Sigmoid colon (tissue), 7 donors: ENCODE data around the gene SLC26A6. TPM values are rescaled to one million over a fixed set of nuclear protein-coding genes. Genes with fewer than 3 reads are reported as not detected.

ENCODE experiments used
- DNase-seq: peaks from one replicate; pipeline ENCODE4 v3.0.0-alpha.2; 2019
- H3K27ac ChIP-seq, 4 donors: fragments of 200-600 bp; sonication (generic); one replicate each; pipeline ENCODE4 v1.5.1; 2016 to 2019; ENCODE audit warnings: mild to moderate bottlenecking in 1 of 4
- H3K27me3 ChIP-seq, 3 donors: fragments of 200-600 bp; sonication (generic); one replicate each; pipeline ENCODE4 v1.5.1; 2019; ENCODE audit warnings: mild to moderate bottlenecking in 1 of 3
- H3K36me3 ChIP-seq, 4 donors: fragments of 200-600 bp; sonication (generic); one replicate each; pipeline ENCODE4 v1.5.1; 2016 to 2019
- H3K4me1 ChIP-seq, 4 donors: fragments of 200-600 bp; sonication (generic); one replicate each; pipeline ENCODE4 v1.5.1; 2017 to 2019
- H3K4me3 ChIP-seq, 4 donors: fragments of 200-600 bp; sonication (generic); one replicate each; pipeline ENCODE4 v1.5.1; 2017 to 2019; ENCODE audit warnings: mild to moderate bottlenecking in 2 of 4, moderate library complexity in 1 of 4
- H3K9me3 ChIP-seq, 4 donors: fragments of 200-600 bp in 3 of 4; sonication (generic) in 3 of 4; one replicate each; pipeline versions ENCODE4 v1.5.1 to v1.6.1; 2013 to 2019
- EP300 ChIP-seq, 4 donors: sonication (generic); formaldehyde crosslinking; IDR thresholded peaks; one replicate each; pipeline ENCODE4 v1.6.1; 2017; ENCODE audit warnings: antibody characterized with exemption in 4 of 4
- POLR2A ChIP-seq, 2 donors: fragments of 450-650 bp; IDR thresholded peaks; one replicate each; pipeline ENCODE4 v1.6.1; 2016; ENCODE audit warnings: antibody characterized with exemption in 2 of 2, mild to moderate bottlenecking in 2 of 2, moderate library complexity in 2 of 2
- POLR2AphosphoS5 ChIP-seq, 4 donors: sonication (generic); formaldehyde crosslinking; IDR thresholded peaks; one replicate each; pipeline ENCODE4 v1.6.1; 2017; ENCODE audit warnings: antibody characterized with exemption in 4 of 4
- WGBS, 2 donors: extraction: QIAGEN DNeasy Blood & Tissue Kit; methylation state at CpG; one replicate each; pipeline ENCODE4 v1.1.7; 2013; 5-methylcytosine and 5-hydroxymethylcytosine counted together
- intact Hi-C: fragments of 100-400 bp; cut with DNase I; formaldehyde crosslinking; loops from one replicate; pipeline ENCODE4 v1.15.1; 2023
- polyA plus RNA-seq, 3 donors: library from polyadenylated mRNA; stranded (reverse); fragments of 200-250 nt; gene quantifications; one replicate each; pipeline ENCODE4 v1.2.3, GENCODE V29; 2013
- total RNA-seq, 4 donors: library from RNA; depleted of rRNA; stranded (reverse); fragments of >200 nt; gene quantifications; one replicate each; pipeline ENCODE4 v1.1.0, GENCODE V29; 2016
- TF ChIP-seq, protein P1 (sequence below), 4 experiments: fragments of 450-650 bp in 3 of 4; fragments of 200-600 bp in 1 of 4; IDR thresholded peaks; one replicate each; pipeline ENCODE4 v1.5.1; 2016 to 2019; ENCODE audit warnings: antibody characterized with exemption in 4 of 4, mild to moderate bottlenecking in 3 of 4, moderate library complexity in 2 of 4
- donor health status: healthy with polysubstance abuse.
- donor health status: Bipolar disorder and iron deficiency.
- donor health status: healthy.

The SLC26A6 gene
- total and polyA plus RNA-seq, 7 donors = 6.4 to 70.8 (median 16.8) TPM

DNA sequence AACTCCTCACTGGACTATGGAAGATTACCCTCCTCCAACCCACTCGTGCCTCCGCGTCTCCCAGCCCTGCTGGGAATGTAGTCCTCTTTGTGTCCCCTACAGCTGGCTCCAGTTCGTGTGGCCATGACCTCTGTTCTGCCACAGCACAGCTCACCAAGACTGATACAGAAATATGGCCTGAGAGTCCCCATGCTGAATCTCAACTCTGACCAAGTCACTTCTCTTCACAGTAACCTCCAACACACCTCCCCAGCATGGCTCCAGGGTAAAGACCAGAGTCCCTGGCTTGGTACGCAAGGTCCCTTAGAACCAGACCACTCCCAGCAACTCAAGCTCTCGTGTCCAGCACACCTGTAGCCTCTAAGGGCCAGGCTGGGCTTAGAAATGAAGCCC is 37.9 kb downstream of the SLC26A6 start:
- Histone ChIP-seq H3K36me3 (peaks cover 22 to 40% (median 33%) of the 10 kb centered on the region in 4 donors), H3K9me3 (no peaks in the 10 kb centered on the region), H3K4me3 (no peak overlapping the region), H3K27me3 (peaks cover 0 to 15% (median 5%) of the 10 kb centered on the region in 3 donors), H3K4me1 (peaks cover 0 to 49% (median 39%) of the 10 kb centered on the region in 4 donors), H3K27ac (peak overlapping the region; percentile 56 to 89 (median 80))
- 74 to 91% methylated on average over 6 of the region's 6 CpGs for WGBS, 2 donors
- no peak for TF ChIP-seq POLR2A (IDR thresholded peaks at IDR 0.05)
- peak in 1 of 4 donors; percentile 4 for TF ChIP-seq POLR2AphosphoS5 (IDR thresholded peaks at IDR 0.05)
- intact Hi-C loops = no loop called here
- DNase-seq = no peak

DNA sequence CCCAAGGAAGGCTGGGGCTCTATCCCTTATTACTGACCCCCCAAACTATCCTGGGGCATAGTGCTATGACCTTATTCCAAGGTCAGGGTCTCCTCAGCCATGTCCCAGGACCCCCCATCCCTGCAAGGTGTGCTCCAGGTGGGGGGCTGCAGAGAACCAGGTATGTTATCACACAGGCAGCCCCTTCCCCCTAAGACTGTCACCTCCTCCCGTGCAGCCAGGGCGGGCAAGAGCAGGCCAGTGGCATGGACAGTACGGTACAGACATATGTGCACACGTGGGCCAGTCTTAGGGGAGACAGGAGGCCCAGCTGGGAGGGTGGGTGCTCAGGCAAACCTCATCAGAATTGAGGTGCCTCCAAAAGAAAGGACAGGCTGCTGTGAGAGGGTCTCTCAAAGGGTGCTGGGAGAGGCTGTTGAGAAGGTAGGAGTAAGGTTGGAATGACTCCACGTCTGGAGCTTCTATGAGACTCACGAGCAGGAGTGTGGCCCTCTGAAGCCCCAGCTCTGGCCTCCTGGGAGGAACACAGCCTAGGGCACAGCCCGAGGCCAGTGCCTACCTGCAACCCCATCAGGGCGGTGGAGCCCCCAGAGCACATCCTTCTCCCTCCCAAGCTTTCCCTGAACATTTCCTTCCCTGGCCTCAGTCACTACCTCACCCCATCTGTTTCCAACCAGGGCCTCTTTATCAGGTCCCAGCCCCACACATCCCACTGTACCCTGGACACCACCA is 38.4 kb downstream of the SLC26A6 start:
- H3K27ac ChIP-seq = peak overlapping the region in 3 of 4 donors; percentile 76 to 89 (median 85)
- H3K27me3 ChIP-seq = peaks cover 0 to 15% (median 5%) of the 10 kb centered on the region in 3 donors
- 62 to 83% methylated on average over 8 of the region's 8 CpGs for WGBS, 2 donors
- no peak overlapping the region for H3K4me3 ChIP-seq
- intact Hi-C loops = no loop called here
- DNase-seq = no peak
- peaks cover 0 to 49% (median 39%) of the 10 kb centered on the region in 4 donors for H3K4me1 ChIP-seq
- TF ChIP-seq EP300 (IDR thresholded peaks at IDR 0.05) (no peak), POLR2AphosphoS5 (IDR thresholded peaks at IDR 0.05) (no peak), POLR2A (IDR thresholded peaks at IDR 0.05) (no peak)
- TF ChIP-seq, protein P1, sequence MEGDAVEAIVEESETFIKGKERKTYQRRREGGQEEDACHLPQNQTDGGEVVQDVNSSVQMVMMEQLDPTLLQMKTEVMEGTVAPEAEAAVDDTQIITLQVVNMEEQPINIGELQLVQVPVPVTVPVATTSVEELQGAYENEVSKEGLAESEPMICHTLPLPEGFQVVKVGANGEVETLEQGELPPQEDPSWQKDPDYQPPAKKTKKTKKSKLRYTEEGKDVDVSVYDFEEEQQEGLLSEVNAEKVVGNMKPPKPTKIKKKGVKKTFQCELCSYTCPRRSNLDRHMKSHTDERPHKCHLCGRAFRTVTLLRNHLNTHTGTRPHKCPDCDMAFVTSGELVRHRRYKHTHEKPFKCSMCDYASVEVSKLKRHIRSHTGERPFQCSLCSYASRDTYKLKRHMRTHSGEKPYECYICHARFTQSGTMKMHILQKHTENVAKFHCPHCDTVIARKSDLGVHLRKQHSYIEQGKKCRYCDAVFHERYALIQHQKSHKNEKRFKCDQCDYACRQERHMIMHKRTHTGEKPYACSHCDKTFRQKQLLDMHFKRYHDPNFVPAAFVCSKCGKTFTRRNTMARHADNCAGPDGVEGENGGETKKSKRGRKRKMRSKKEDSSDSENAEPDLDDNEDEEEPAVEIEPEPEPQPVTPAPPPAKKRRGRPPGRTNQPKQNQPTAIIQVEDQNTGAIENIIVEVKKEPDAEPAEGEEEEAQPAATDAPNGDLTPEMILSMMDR (IDR thresholded peaks at IDR 0.05) = no peak
- H3K9me3 ChIP-seq = no peaks in the 10 kb centered on the region
- H3K36me3 ChIP-seq = peaks cover 21 to 34% (median 29%) of the 10 kb centered on the region in 4 donors

DNA sequence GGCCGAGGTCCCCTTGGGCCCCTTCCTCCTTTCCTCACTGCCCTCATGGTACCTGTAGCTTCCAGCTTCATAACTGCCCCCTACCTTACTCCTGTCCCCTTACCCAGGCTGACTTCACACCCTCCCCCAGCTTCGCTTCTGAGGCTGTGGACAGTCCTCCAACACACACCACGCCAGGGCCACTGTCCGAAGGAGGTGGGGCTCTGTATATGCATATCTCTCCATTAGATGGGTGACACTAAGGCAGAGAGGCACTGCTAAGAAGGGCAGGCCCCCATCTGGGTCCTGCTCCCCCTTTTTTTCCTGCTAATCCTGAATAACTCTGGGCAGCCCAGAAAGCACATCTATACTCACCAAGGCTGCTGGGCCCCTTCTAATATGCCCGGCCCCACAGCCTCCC is 39.1 kb downstream of the SLC26A6 start:
- peaks cover 0 to 49% (median 39%) of the 10 kb centered on the region in 4 donors for H3K4me1 ChIP-seq
- 54 to 80% methylated on average over 5 of the region's 5 CpGs for WGBS, 2 donors
- peaks cover 18 to 27% (median 23%) of the 10 kb centered on the region in 4 donors for H3K36me3 ChIP-seq
- H3K27ac ChIP-seq = peak overlapping the region; percentile 20 to 89 (median 26)
- no peak for TF ChIP-seq POLR2A (IDR thresholded peaks at IDR 0.05)
- TF ChIP-seq, protein P1 (IDR thresholded peaks at IDR 0.05) = no peak
- no peak for TF ChIP-seq POLR2AphosphoS5 (IDR thresholded peaks at IDR 0.05)
- TF ChIP-seq EP300 (IDR thresholded peaks at IDR 0.05) = no peak
- H3K27me3 ChIP-seq = peaks cover 0 to 15% (median 5%) of the 10 kb centered on the region in 3 donors
- no peak overlapping the region for H3K4me3 ChIP-seq
- no peaks in the 10 kb centered on the region for H3K9me3 ChIP-seq
- intact Hi-C loops = no loop called here
- DNase-seq = no peak

DNA sequence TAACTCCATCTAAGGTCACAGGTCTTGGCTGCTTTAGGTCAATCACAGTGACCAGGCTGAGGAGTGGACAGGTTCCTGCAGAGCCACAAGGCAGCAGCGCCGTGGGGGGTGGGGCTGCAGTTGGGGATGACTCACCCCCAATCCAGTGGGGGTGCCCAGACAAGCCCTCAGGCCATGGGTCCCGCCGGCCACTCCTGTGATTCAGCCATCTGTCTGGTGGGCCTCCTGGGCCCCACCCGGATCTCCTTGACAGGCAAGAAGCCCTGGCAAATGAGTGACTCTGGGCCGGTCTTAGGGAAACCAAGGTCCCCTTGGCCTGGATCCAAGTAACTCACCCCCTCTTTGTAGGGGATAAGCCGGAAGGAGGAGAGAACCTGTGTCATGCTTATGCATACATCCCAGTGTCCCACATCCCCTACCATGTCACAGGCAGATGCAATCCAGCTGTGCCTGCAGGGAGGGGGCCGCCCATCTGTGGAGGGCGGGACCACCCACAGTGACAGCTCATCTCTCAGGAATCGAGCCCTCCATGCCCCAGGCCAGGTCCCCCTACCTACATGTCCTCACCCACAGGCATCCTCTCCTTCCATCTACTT is 39.6 kb downstream of the SLC26A6 start:
- peaks cover 13 to 22% (median 17%) of the 10 kb centered on the region in 4 donors for H3K36me3 ChIP-seq
- intact Hi-C loops = no loop called here
- peak overlapping the region in 2 of 4 donors; percentile 42 to 50 for H3K4me3 ChIP-seq
- peak overlapping the region; percentile 20 to 89 (median 26) for H3K27ac ChIP-seq
- no peaks in the 10 kb centered on the region for H3K9me3 ChIP-seq
- peaks cover 0 to 15% (median 5%) of the 10 kb centered on the region in 3 donors for H3K27me3 ChIP-seq
- 16 to 40% methylated on average over 10 of the region's 10 CpGs for WGBS, 2 donors
- no peak for DNase-seq
- peaks cover 0 to 49% (median 39%) of the 10 kb centered on the region in 4 donors for H3K4me1 ChIP-seq
- peak in 1 of 4 donors; percentile 17 for TF ChIP-seq POLR2AphosphoS5 (IDR thresholded peaks at IDR 0.05)
- TF ChIP-seq, protein P1 (IDR thresholded peaks at IDR 0.05) = no peak

DNA sequence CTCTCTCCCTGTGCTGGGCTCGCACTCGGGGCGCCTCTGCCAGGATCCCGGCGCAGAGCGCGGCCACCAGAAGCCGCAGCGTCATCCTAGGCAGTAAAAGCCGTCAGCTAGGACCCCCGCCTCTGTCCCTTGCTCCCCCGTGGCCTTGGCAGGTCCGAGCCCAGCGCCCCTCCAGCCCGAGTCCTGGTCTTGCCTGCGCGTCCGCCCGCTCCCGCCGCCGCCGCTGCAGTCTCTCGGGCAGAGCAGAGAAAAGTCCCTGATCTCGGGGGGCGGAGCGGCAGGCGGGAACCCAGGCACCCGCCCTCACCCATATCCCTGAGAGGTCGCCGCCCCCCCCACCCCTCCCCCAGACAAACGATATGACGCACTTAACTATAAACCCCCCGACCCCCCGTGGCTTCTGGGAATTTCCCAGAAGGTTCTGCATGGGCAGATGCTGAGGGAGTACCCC is 40.2 kb downstream of the SLC26A6 start, which contains the start of gene COL7A1:
COL7A1 (minus strand) TSS at position 255 of the 451 bp plus-strand sequence; CDS start at position 85, 170 bp downstream.
- Histone ChIP-seq H3K9me3 (no peaks in the 10 kb centered on the region), H3K27ac (peak within 1 kb of the TSS; percentile 20 to 89 (median 26)), H3K36me3 (peaks cover 8 to 17% (median 12%) of the 10 kb centered on the region in 4 donors), H3K27me3 (peaks cover 0 to 15% (median 5%) of the 10 kb centered on the region in 3 donors), H3K4me3 (peak within 1 kb of the TSS; percentile 16 to 50 (median 40)), H3K4me1 (peaks cover 0 to 46% (median 39%) of the 10 kb centered on the region in 4 donors)
- no peak for DNase-seq
- 2 to 11% methylated on average over 35 of the region's 35 CpGs for WGBS, 2 donors
- no peak for TF ChIP-seq POLR2A (IDR thresholded peaks at IDR 0.05)
- TF ChIP-seq EP300 (IDR thresholded peaks at IDR 0.05) = no peak
- peak in 1 of 4 donors; percentile 15 for TF ChIP-seq POLR2AphosphoS5 (IDR thresholded peaks at IDR 0.05)
- TF ChIP-seq, protein P1 (IDR thresholded peaks at IDR 0.05) = no peak
- intact Hi-C loops = no loop called here
